COLO668 (cell line): ENCODE results near the gene MYPN.
"Not testable (repeated sequence)": the region's sequence is repeated elsewhere in the genome, so short reads cannot be mapped to it uniquely, and the experiment has no call there.

Experiments used
- DNase-seq: peaks from one replicate; lab custom pipeline; 2025; ENCODE audit not compliant: unreplicated experiment; lab: John Stamatoyannopoulos, UW

MYPN gene

GRCh38 chr10:68135922-68136792 is 26.9 kb downstream of the MYPN start:
- DNase-seq = no peak

- no peak for DNase-seq
Observed at GRCh38 chr10:68137171-68137570, 27.9 kb downstream of the MYPN start.

GRCh38 chr10:68138526-68138925 is 29.2 kb downstream of the MYPN start:
- DNase-seq = no peak

GRCh38 chr10:68139448-68140272 is 30.4 kb downstream of the MYPN start:
- no peak for DNase-seq

- no peak for DNase-seq
Observed at GRCh38 chr10:68142761-68143160, 33.5 kb downstream of the MYPN start.

GRCh38 chr10:68144709-68145108 is 35.4 kb downstream of the MYPN start:
- no peak for DNase-seq

GRCh38 chr10:68145705-68146104 is 36.4 kb downstream of the MYPN start:
- no peak for DNase-seq

GRCh38 chr10:68146133-68146532 is 36.8 kb downstream of the MYPN start:
- no peak for DNase-seq

- DNase-seq = no peak
Observed at GRCh38 chr10:68151453-68151852, 42.2 kb downstream of the MYPN start.

GRCh38 chr10:68153473-68154210 is 44.4 kb downstream of the MYPN start:
- no peak for DNase-seq

- DNase-seq = no peak
Observed at GRCh38 chr10:68154211-68154497, 44.9 kb downstream of the MYPN start.

GRCh38 chr10:68155615-68156210 is 46.4 kb downstream of the MYPN start:
- no peak for DNase-seq

GRCh38 chr10:68156373-68157185 is 47.3 kb downstream of the MYPN start:
- peak; percentile 26 for DNase-seq

GRCh38 chr10:68157522-68157921 is 48.2 kb downstream of the MYPN start:
- DNase-seq = not testable (repeated sequence)

- DNase-seq = no peak
Observed at GRCh38 chr10:68158031-68158430, 48.7 kb downstream of the MYPN start.

- DNase-seq = no peak
Observed at GRCh38 chr10:68163735-68164134, 54.4 kb downstream of the MYPN start.

- no peak for DNase-seq
Observed at GRCh38 chr10:68165643-68166042, 56.4 kb downstream of the MYPN start.

- no peak for DNase-seq
Observed at GRCh38 chr10:68166871-68167585, 57.7 kb downstream of the MYPN start.

- DNase-seq = no peak
Observed at GRCh38 chr10:68167586-68168189, 58.4 kb downstream of the MYPN start.
